Stimulated activated CD8-positive, alpha-beta memory T cell treated with anti-CD3 and anti-CD28 coated beads, Interleukin-15, amount 100 ng/mL, for 24 hours (primary cell): Measurements from ENCODE around the gene TMEM45B.
"Not testable (repeated sequence)": the region's sequence is repeated elsewhere in the genome, so short reads cannot be mapped to it uniquely, and the experiment has no call there.

Experiments used
- DNase-seq: peaks from one replicate; pipeline ENCODE4 v3.0.0-alpha.2; 2020; ENCODE audit warnings: low read depth

TMEM45B gene

DNA sequence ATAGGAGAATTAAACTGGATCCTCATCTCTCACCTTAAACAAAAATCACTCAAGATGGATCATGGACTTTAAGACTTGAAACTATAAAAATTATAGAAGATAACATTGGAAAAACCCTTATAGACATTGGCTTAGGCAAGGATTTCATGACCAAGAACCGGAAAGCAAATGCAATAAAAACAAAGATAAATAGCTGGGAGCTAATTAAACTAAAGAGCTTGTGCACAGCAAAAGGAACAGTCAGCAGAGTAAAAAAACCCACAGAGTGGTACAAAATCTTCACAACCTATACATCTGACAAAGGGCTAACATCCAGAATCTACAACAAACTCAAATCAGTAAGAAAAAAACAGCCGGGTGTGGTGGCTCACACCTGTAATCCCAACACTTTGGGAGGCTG is 7.4 kb upstream of the TMEM45B start:
- DNase-seq: not testable (repeated sequence)

- no peak for DNase-seq
Measured at GRCh38 chr11:129813231-129813791, 2.3 kb upstream of the TMEM45B start.

DNA sequence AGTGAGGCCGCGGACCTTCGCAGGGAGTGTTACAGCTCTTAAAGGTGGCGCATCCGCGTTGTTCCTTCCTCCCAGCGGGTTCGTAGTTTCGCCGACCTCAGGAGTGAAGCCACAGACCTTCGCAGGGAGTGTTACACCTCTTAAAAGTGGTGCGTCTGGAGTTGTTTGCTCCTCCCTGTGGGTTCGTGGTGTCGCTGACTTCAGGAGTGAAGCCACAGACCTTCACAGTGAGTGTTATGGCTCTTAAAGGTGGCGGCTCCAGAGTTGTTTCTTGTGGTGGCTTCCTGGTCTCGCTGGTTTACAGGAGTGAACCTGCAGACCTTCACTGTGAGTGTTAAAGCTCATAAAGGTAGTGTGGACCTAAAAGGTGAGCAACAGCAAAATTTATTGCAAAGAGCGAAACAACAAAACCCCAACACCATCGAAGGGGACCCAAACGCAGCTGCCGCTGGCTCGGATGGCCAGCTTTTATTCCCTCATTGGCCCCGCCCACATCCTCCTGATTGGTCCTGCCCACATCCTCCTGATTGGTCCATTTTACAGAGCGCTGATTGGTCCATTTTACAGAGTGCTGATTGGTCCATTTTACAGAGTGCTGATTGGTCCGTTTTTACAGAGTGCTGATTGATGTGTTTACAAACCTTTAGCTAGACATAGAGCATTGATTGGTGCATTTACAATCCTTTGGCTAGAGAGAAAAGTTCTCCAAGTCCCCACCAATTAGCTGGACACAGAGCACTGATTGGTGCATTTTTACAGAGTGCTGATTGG is 1.2 kb upstream of the TMEM45B start:
- peak; percentile 33 for DNase-seq

GRCh38 chr11:129817534-129818051 is 1.9 kb downstream of the TMEM45B start:
- DNase-seq: no peak

- not testable (repeated sequence) for DNase-seq
Measured at GRCh38 chr11:129818236-129818635, 2.6 kb downstream of the TMEM45B start.

DNA sequence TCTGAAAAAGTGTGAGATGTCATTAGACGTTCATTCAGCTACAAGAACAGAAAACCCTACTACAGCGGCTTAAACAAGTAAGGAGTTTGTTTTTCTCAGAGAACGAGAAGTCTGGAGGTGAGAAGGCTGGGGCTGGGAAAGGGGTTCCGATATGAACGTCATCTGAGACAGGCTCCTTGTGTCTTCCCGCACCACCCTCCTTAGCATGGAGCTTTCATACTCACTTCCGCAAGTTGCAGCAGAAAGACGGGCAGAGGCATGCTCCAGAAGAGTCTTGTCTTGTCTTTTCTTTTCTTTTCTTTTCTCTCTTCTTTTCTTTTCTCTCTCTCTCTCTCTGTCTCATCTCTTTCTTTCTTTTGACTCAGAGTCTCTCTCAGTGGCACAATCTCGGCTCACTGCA is 3.6 kb downstream of the TMEM45B start:
- DNase-seq: no peak

DNA sequence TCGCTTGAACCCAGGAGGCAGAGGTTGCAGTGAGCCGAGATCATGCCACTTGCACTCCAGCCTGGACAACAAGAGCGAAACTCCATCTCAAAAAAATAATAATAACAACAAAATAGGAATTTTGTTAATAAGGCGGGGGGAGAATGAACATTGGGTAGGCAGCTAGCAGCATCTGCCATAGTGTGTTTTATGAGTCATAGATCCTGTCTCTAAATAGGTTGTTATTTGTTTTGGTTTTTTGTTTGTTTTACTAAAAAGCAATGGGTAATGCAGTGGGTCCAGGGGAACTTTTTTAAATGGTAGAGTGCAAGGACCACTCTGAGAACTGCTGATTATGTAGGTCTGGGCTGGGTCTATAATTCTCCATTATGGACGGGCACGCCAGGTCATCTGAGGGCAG is 4.6 kb downstream of the TMEM45B start:
- DNase-seq: not testable (repeated sequence)

- DNase-seq: not testable (repeated sequence)
Measured at GRCh38 chr11:129823281-129823680, 7.6 kb downstream of the TMEM45B start.

DNA sequence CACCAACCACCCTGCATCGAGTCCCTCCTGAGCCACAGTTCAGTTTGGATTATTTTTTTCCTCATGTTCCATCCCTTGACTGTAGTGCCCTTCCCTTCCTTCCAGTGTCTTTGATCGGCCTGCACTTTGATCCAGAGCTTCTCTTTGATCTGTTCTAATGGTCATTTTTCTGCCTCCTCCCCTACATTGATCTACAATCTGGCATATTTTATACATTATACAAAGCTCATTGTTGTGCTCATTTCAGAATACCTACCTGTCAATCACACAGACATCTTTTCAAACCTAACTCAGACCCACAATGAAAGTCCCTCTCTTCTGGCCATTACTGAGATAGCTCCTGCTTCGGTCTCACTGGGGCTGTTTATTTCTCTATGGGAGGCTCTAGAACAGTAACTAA is 8.2 kb downstream of the TMEM45B start:
- DNase-seq: not testable (repeated sequence)

DNA sequence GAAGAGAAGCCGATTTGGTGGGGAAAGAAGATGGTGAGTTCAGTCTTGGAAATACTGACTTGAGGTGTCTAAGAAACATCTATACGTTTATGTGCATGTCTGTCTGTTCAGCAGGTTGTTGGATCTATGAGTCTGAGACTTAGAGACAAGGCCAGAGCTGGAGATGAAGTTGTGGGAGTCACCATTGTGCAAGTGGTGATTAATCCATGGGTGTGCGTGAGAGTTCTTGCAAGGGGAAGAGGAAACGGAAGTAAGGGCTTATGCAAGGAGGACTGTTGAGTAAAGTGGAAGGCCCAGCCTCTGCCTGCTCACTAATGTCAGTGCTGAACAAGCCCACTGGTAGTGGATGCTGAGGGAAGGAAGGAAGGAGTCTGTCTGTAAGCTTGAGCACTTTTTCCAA is 9.7 kb downstream of the TMEM45B start:
- DNase-seq: no peak

- DNase-seq: no peak
Measured at GRCh38 chr11:129828301-129828836, 12.7 kb downstream of the TMEM45B start.

DNA sequence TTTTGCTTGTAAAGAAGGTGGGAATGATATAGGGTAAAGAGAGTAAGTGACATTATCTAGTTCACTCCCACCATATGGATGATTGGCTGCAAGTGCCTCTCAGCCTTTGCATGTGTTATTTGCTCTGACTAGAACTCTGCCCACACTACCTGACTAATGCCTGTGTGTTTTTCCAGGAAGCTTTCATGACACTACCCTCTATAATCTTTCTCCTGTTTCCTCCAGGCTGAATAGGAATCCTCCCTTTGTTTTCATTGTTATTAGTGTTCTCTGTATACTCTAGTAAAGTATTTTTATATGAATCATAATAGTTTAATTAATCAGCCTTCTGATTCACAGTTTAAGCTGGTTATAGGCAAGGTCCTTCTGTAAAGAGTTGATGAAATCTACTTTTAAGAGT is 13.8 kb downstream of the TMEM45B start:
- not testable (repeated sequence) for DNase-seq

DNA sequence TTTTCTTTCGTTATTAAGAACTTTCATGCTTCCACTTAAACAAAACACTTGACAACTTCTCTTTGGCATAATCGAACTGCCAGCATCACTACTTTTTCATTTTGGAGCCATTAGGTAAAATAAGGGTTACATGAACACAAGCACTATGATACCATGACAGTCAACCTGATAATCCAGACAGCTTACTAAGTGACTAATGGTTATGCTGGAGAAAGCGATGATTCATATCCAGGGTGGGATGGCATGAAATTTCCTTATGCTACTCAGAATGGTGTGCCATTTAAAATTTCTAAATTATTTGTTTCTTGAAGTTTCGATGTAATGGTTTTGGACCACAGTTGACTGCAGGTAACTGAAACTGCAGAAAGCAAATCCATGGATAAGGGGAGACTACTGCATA is 15.6 kb downstream of the TMEM45B start:
- not testable (repeated sequence) for DNase-seq

DNA sequence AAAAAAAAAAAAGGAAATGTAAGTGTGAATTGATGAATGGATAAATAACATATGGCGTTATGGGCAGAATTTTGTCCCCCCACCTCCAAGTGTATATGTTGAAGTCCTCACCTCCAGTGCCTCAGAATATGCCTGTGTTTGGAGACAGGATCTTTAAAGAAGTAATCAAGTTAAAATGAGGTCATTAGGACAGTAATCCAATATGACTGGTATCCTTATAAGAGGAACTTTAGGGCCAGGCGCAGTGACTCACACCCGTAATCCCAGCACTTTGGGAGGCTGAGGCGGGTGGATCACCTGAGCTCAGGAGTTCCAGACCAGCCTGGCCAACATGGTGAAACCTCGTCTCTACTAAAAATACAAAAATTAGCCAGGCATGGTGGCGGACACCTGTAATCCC is 17.6 kb downstream of the TMEM45B start:
- DNase-seq: not testable (repeated sequence)

- not testable (repeated sequence) for DNase-seq
Measured at GRCh38 chr11:129836423-129836891, 20.8 kb downstream of the TMEM45B start.

GRCh38 chr11:129836979-129837378 is 21.3 kb downstream of the TMEM45B start:
- DNase-seq: no peak

DNA sequence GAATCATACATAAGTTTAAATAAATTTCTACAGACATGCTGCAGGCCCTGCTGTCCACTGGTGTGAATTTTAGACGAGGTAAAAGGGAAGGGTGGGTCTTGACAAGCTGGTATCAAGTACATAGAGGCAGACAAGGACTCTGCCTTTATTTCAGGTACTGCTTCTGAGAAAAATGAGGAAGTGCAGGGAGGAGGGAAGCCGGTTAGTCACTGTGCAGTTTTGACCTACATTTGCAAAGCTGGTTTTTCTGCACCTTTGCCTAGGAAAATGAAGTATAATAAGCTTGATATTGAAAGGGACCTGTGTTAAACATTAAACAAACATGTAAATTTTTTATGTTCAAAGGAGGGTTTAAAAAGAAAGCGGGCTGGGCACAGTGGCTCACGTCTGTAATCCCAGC is 24.6 kb downstream of the TMEM45B start:
- no peak for DNase-seq

DNA sequence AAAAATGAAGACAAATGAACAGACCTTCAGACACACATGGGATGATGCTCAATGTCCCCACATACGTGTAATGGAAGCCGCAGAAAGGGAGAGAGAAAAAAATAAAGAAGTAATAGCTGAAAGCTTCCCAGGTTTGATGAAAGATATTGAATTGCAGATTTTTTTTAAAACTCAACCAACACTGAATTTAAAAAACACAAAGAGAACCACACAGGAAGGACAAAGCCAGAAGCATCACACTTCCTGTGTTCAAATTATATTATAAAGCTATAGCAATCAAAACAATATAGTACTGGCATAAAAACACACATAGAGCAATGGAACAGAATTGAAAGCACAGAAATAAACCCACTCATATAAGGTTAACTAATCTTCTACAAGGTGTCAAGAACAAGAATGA is 26.5 kb downstream of the TMEM45B start:
- DNase-seq: no peak

GRCh38 chr11:129846508-129847335 is 31.1 kb downstream of the TMEM45B start:
- no peak for DNase-seq

GRCh38 chr11:129847361-129847760 is 31.7 kb downstream of the TMEM45B start:
- not testable (repeated sequence) for DNase-seq

- DNase-seq: no peak
Measured at GRCh38 chr11:129849447-129850130, 33.9 kb downstream of the TMEM45B start.
